Stimulated activated CD8-positive, alpha-beta memory T cell treated with anti-CD3 and anti-CD28 coated beads, Interleukin-7, amount 100 ng/mL, for 24 hours (primary cell): ENCODE results near the gene HS2ST1.

ENCODE experiments used
- DNase-seq: peaks from one replicate; pipeline ENCODE4 v3.0.0-alpha.2; 2020; ENCODE audit warnings: low read depth

Gene HS2ST1

GRCh38 chr1:87137342-87137739, 222.9 kb downstream of the HS2ST1 start:
- no peak for DNase-seq

GRCh38 chr1:87140831-87141540, 226.6 kb downstream of the HS2ST1 start:
- DNase-seq = no peak

GRCh38 chr1:87141556-87141955, 227.1 kb downstream of the HS2ST1 start:
- no peak for DNase-seq

- no peak for DNase-seq
These were observed 229.1 kb downstream of the HS2ST1 start for GRCh38 chr1:87143413-87144135.

- DNase-seq = no peak
These were observed 230.0 kb downstream of the HS2ST1 start for GRCh38 chr1:87144316-87144895.

GRCh38 chr1:87144981-87145380, 230.5 kb downstream of the HS2ST1 start:
- DNase-seq = no peak

- no peak for DNase-seq
These were observed 232.1 kb downstream of the HS2ST1 start for GRCh38 chr1:87146538-87146937.

GRCh38 chr1:87146986-87147385, 232.6 kb downstream of the HS2ST1 start:
- no peak for DNase-seq

GRCh38 chr1:87147851-87148250, 233.4 kb downstream of the HS2ST1 start:
- no peak for DNase-seq

GRCh38 chr1:87148661-87149060, 234.2 kb downstream of the HS2ST1 start:
- DNase-seq = no peak

- DNase-seq = no peak
These were observed 235.0 kb downstream of the HS2ST1 start for GRCh38 chr1:87149241-87150041.

GRCh38 chr1:87150143-87150542, 235.7 kb downstream of the HS2ST1 start:
- no peak for DNase-seq

- DNase-seq = peak; percentile 24
These were observed 237.3 kb downstream of the HS2ST1 start for GRCh38 chr1:87151500-87152421.

- no peak for DNase-seq
These were observed 239.9 kb downstream of the HS2ST1 start for GRCh38 chr1:87154384-87154783.

- no peak for DNase-seq
These were observed 240.7 kb downstream of the HS2ST1 start for GRCh38 chr1:87155170-87155569.

- no peak for DNase-seq
These were observed 241.2 kb downstream of the HS2ST1 start for GRCh38 chr1:87155648-87156047.

GRCh38 chr1:87156124-87156523, 241.7 kb downstream of the HS2ST1 start:
- DNase-seq = no peak

GRCh38 chr1:87159378-87159915, 245.0 kb downstream of the HS2ST1 start:
- DNase-seq = no peak
